SIG-M5 (cell line): Measurements from ENCODE around the gene NTRK3.

ENCODE experiments used
- DNase-seq: peaks from one replicate; lab custom pipeline; 2025; lab: John Stamatoyannopoulos, UW

NTRK3 gene

GRCh38 chr15:87826119-87826747 lies 430.3 kb downstream of the NTRK3 start:
- DNase-seq: no peak

DNA sequence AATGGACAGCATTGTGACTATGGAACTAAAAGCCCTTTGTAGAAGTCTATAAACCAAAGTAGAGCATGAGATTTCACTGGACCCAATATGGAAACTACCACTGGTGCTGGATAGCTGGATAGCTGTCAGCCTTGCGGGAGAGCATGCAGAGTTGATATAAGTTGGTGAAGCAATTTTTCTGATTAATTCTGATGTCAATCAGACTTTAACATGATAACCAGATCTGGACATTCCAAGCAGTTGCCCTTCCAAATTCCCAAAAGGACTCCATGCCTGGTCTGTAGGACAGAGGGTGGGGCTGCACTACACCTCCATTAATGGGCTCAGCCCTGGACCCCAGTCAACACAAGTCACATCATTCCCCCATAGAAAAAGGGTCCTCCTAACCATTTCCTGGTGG lies 437.8 kb downstream of the NTRK3 start:
- no peak for DNase-seq

- no peak for DNase-seq
Measured at GRCh38 chr15:87817553-87817952, 439.0 kb downstream of the NTRK3 start.

- no peak for DNase-seq
Measured at GRCh38 chr15:87816811-87817210, 439.7 kb downstream of the NTRK3 start.

- no peak for DNase-seq
Measured at GRCh38 chr15:87816016-87816415, 440.5 kb downstream of the NTRK3 start.
